SK-N-SH treated with all-trans-retinoic acid at 6 μM for 48 hours (cell line): ENCODE results near the gene PBX1.

Source experiments
- ATAC-seq: fragments of 200-7000 bp; cut with Tn5 transposase; 3 replicates; pipeline ENCODE4 v1.9.1; 2020; ENCODE audit warnings: mild to moderate bottlenecking, moderate library complexity
- ARNTL ChIP-seq: fragments of 450-650 bp; formaldehyde crosslinking; IDR thresholded peaks from 2 replicates; pipeline ENCODE4 v1.5.0; 2020; ENCODE audit warnings: low read depth, mild to moderate bottlenecking, moderate library complexity, borderline replicate concordance
- BACH2 ChIP-seq: fragments of 250-450 bp; sonication (Bioruptor Pico); IDR thresholded peaks from 2 replicates; pipeline ENCODE4 v1.9.0; 2021; ENCODE audit warnings: mild to moderate bottlenecking, borderline replicate concordance
- CREB5 ChIP-seq: fragments of 250-450 bp; sonication (Bioruptor Pico); IDR thresholded peaks from 2 replicates; pipeline ENCODE4 v1.5.1; 2020; ENCODE audit warnings: low read depth, mild to moderate bottlenecking, moderate library complexity
- CSDC2 ChIP-seq: fragments of 250-450 bp; sonication (Bioruptor Pico); IDR thresholded peaks from 2 replicates; pipeline ENCODE4 v1.5.0; 2020; ENCODE audit warnings: mild to moderate bottlenecking, moderate library complexity
- ESRRG ChIP-seq: fragments of 250-450 bp; sonication (Bioruptor Pico); IDR thresholded peaks from 2 replicates; pipeline ENCODE4 v1.6.1; 2021; ENCODE audit warnings: mild to moderate bottlenecking
- ISL1 ChIP-seq: fragments of 250-450 bp; sonication (Bioruptor Pico); IDR thresholded peaks from 2 replicates; pipeline ENCODE4 v2.1.2; 2022; ENCODE audit warnings: mild to moderate bottlenecking, moderate library complexity
- OSR1 ChIP-seq: fragments of 250-450 bp; sonication (Bioruptor Pico); IDR thresholded peaks from 2 replicates; pipeline ENCODE4 v1.8.0; 2022; ENCODE audit warnings: moderate library complexity, mild to moderate bottlenecking, inconsistent platforms
- PATZ1 ChIP-seq: fragments of 250-450 bp; sonication (Bioruptor Pico); IDR thresholded peaks from 2 replicates; pipeline ENCODE4 v1.8.0; 2020; ENCODE audit warnings: mild to moderate bottlenecking, moderate library complexity, borderline replicate concordance
- RARB ChIP-seq: fragments of 250-450 bp; sonication (Bioruptor Pico); IDR thresholded peaks from 2 replicates; pipeline ENCODE4 v1.8.0; 2021; ENCODE audit warnings: mild to moderate bottlenecking, moderate library complexity
- SNAI2 ChIP-seq: fragments of 250-450 bp; sonication (Bioruptor Pico); IDR thresholded peaks from 2 replicates; pipeline ENCODE4 v1.5.0; 2020; ENCODE audit warnings: mild to moderate bottlenecking, moderate library complexity
- TCF4 ChIP-seq: fragments of 250-450 bp; sonication (Bioruptor Pico); IDR thresholded peaks from 2 replicates; pipeline ENCODE4 v1.8.0; 2021; ENCODE audit warnings: mild to moderate bottlenecking, moderate library complexity, borderline replicate concordance
- TSHZ2 ChIP-seq: fragments of 250-450 bp; sonication (Bioruptor Pico); IDR thresholded peaks from 2 replicates; pipeline ENCODE4 v1.5.0; 2020; ENCODE audit warnings: mild to moderate bottlenecking, moderate library complexity
- ZC3H10 ChIP-seq: fragments of 250-450 bp; sonication (Bioruptor Pico); IDR thresholded peaks from 2 replicates; pipeline ENCODE4 v1.5.1; 2021; ENCODE audit warnings: mild to moderate bottlenecking, moderate library complexity
- ZFP3 ChIP-seq: fragments of 250-450 bp; sonication (Bioruptor Pico); IDR thresholded peaks from 2 replicates; pipeline ENCODE4 v1.5.0; 2020; ENCODE audit warnings: mild to moderate bottlenecking, moderate library complexity
- ZFP30 ChIP-seq: fragments of 450-650 bp; formaldehyde crosslinking; IDR thresholded peaks from 2 replicates; pipeline ENCODE4 v1.5.0; 2022; ENCODE audit warnings: mild to moderate bottlenecking, moderate library complexity
- ZNF565 ChIP-seq: fragments of 450-650 bp; formaldehyde crosslinking; conservative IDR thresholded peaks from 2 replicates; pipeline ENCODE4 v1.5.0; 2020; ENCODE audit warnings: low read depth, mild to moderate bottlenecking, moderate library complexity
- ZNF70 ChIP-seq: fragments of 450-650 bp; formaldehyde crosslinking; IDR thresholded peaks from 2 replicates; pipeline ENCODE4 v1.5.0; 2020; ENCODE audit warnings: mild to moderate bottlenecking, moderate library complexity
- ZNF8 ChIP-seq: fragments of 450-650 bp; formaldehyde crosslinking; IDR thresholded peaks from 2 replicates; pipeline ENCODE4 v1.5.0; 2020; ENCODE audit warnings: mild to moderate bottlenecking, moderate library complexity
- TF ChIP-seq, protein P1 (sequence below): fragments of 250-450 bp; sonication (Bioruptor Pico); IDR thresholded peaks from 2 replicates; pipeline ENCODE4 v1.5.1; 2021; ENCODE audit warnings: mild to moderate bottlenecking, moderate library complexity

PBX1 gene

DNA sequence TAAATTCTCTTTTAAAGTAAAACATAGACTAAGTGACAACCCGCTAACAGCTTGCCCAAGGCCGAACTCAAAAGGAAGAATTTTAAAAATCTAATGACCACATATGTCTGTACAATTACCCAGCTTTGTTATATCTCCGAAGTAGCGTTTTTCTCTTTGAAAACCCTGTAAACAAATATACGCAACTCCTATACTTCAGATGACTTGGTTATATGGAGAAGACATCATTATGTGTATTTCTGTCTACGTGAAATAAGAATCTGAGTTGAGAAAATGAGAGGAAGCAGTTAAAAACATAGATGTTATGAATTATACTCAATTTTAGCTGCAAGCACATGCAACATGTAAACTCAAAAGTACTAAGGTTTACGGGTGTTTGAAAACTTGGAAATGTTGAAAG lies 2.0 kb downstream of the PBX1 start:
- no peak for TF ChIP-seq SNAI2
- no peak for TF ChIP-seq CREB5 (CRISPR knock-in tag)
- TF ChIP-seq CSDC2 (CRISPR knock-in tag): no peak
- no peak for TF ChIP-seq ESRRG (CRISPR knock-in tag)
- no peak for TF ChIP-seq ZFP30 (CRISPR knock-in tag)
- no peak for TF ChIP-seq ISL1 (CRISPR knock-in tag)
- TF ChIP-seq PATZ1 (CRISPR knock-in tag): no peak
- no peak for TF ChIP-seq ZNF8 (CRISPR knock-in tag)
- TF ChIP-seq, protein P1, sequence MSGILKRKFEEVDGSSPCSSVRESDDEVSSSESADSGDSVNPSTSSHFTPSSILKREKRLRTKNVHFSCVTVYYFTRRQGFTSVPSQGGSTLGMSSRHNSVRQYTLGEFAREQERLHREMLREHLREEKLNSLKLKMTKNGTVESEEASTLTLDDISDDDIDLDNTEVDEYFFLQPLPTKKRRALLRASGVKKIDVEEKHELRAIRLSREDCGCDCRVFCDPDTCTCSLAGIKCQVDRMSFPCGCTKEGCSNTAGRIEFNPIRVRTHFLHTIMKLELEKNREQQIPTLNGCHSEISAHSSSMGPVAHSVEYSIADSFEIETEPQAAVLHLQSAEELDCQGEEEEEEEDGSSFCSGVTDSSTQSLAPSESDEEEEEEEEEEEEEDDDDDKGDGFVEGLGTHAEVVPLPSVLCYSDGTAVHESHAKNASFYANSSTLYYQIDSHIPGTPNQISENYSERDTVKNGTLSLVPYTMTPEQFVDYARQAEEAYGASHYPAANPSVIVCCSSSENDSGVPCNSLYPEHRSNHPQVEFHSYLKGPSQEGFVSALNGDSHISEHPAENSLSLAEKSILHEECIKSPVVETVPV: no peak
- no peak for ATAC-seq

GRCh38 chr1:164561472-164561871 lies 2.5 kb downstream of the PBX1 start:
- TF ChIP-seq CSDC2 (CRISPR knock-in tag) (no peak), PATZ1 (CRISPR knock-in tag) (no peak), ZNF565 (CRISPR knock-in tag) (no peak), TCF4 (no peak)
- TF ChIP-seq, all 23 proteins: peak for 0
- ATAC-seq: no peak

- TF ChIP-seq TSHZ2 (CRISPR knock-in tag) (no peak), ZNF565 (CRISPR knock-in tag) (no peak), ISL1 (CRISPR knock-in tag) (no peak), ZNF70 (CRISPR knock-in tag) (no peak), BACH2 (CRISPR knock-in tag) (no peak), TCF4 (no peak), OSR1 (no peak)
- TF ChIP-seq, all 23 proteins: peak for 0
- ATAC-seq: no peak
These were observed 3.1 kb downstream of the PBX1 start for GRCh38 chr1:164562061-164562460.

DNA sequence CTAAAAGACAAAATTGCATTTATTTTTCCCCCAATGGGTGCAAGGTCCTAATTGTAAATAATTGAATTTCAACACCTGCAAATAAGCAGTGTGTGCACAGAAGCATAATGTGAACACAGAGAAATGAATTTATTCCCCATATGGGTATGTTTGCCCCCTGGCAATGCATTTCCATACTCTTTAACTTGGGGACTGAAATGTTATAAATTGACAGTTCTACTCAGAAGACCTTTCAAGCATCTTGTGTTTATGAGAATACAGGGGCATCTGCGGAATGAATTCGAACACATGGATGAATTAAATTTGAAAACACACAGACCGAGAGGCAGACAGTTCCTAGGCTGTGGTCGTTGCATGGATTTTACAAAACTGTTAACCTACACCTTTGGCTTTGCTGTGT lies 3.5 kb downstream of the PBX1 start:
- ATAC-seq: no peak
- TF ChIP-seq RARB: no peak
- no peak for TF ChIP-seq ZNF70 (CRISPR knock-in tag)
- no peak for TF ChIP-seq TSHZ2 (CRISPR knock-in tag)
- no peak for TF ChIP-seq PATZ1 (CRISPR knock-in tag)
- no peak for TF ChIP-seq ESRRG (CRISPR knock-in tag)
- no peak for TF ChIP-seq ZFP30 (CRISPR knock-in tag)
- no peak for TF ChIP-seq ARNTL
- TF ChIP-seq OSR1: no peak
- TF ChIP-seq ZNF8 (CRISPR knock-in tag): no peak
- no peak for TF ChIP-seq SNAI2
- TF ChIP-seq ZFP3 (CRISPR knock-in tag): no peak
- no peak for TF ChIP-seq CSDC2 (CRISPR knock-in tag)
- TF ChIP-seq, protein P1: no peak
- TF ChIP-seq ZC3H10: no peak
